Testis (tissue), 2 donors: ENCODE results near the gene KIF16B.

Source experiments
- CTCF ChIP-seq, 3 experiments: fragments of 450-650 bp in 2 of 3; fragments of 200-600 bp in 1 of 3; sonication (generic) in 1 of 3; IDR thresholded peaks; one replicate each; pipeline ENCODE4 v1.5.1; 2016 to 2019; ENCODE audit warnings: antibody characterized with exemption in 3 of 3, mild to moderate bottlenecking in 2 of 3, moderate library complexity in 1 of 3
- POLR2A ChIP-seq: fragments of 450-650 bp; IDR thresholded peaks from one replicate; pipeline ENCODE4 v1.6.1; 2017; ENCODE audit warnings: antibody characterized with exemption, mild to moderate bottlenecking, moderate library complexity

- TF ChIP-seq CTCF (IDR thresholded peaks at IDR 0.05) (no peak), POLR2A (no peak)
Measured at GRCh38 chr20:16537025-16537665, 36.1 kb downstream of the KIF16B start.
